A673 (cell line): Measurements from ENCODE around the gene FHL2. TPM values are rescaled to one million over a fixed set of nuclear protein-coding genes. Genes with fewer than 3 reads are reported as not detected.

Source experiments
- BruUV-seq: library from RNA; stranded (reverse); fragments of 400-500 nt; replicated peaks from 2 replicates; lab custom pipeline; 2021; lab: Mats Ljungman, UMichigan
- CTCF ChIA-PET: fragments of 300-600 bp; sonication (Branson Sonifier 250); formaldehyde crosslinking; loops from one replicate; lab custom pipeline; 2022; ENCODE audit warnings: antibody characterized with exemption; lab: Charles Lee
- POLR2A ChIA-PET: fragments of 300-600 bp; sonication (Branson Sonifier 250); formaldehyde crosslinking; loops from one replicate; lab custom pipeline; 2022; ENCODE audit warnings: antibody characterized with exemption; ENCODE audit not compliant: low non-redundant PET; lab: Charles Lee
- DNase-seq: peaks from one replicate; pipeline ENCODE4 v3.0.0-alpha.2; 2015; ENCODE audit warnings: low spot score
- H3K27ac ChIP-seq: fragments of 200-600 bp; sonication (generic); 2 replicates; pipeline ENCODE4 v1.5.1; 2016; ENCODE audit warnings: mixed run types, low read depth, mild to moderate bottlenecking, mixed read lengths, antibody characterized with exemption, low read length; ENCODE audit not compliant: poor library complexity, severe bottlenecking
- H3K27me3 ChIP-seq: fragments of 200-600 bp; sonication (generic); replicated peaks from 2 replicates; pipeline ENCODE4 v1.6.1; 2017; ENCODE audit warnings: mixed run types, low read depth, mild to moderate bottlenecking, mixed read lengths, antibody characterized with exemption, low read length; ENCODE audit not compliant: insufficient read depth, poor library complexity
- H3K36me3 ChIP-seq: fragments of 200-600 bp; sonication (generic); 2 replicates; pipeline ENCODE4 v1.6.1; 2016; ENCODE audit warnings: mixed run types, mild to moderate bottlenecking, mixed read lengths, antibody characterized with exemption, low read length; ENCODE audit not compliant: insufficient read depth, poor library complexity, severe bottlenecking
- H3K4me1 ChIP-seq: fragments of 200-600 bp; sonication (generic); 2 replicates; pipeline ENCODE4 v1.6.1; 2017; ENCODE audit warnings: mixed run types, mild to moderate bottlenecking, mixed read lengths, antibody characterized with exemption, low read length; ENCODE audit not compliant: insufficient read depth, poor library complexity, severe bottlenecking
- H3K4me3 ChIP-seq: fragments of 200-600 bp; sonication (generic); 2 replicates; pipeline ENCODE4 v1.5.1; 2016; ENCODE audit warnings: low read depth, mixed run types, mild to moderate bottlenecking, mixed read lengths, low read length; ENCODE audit not compliant: poor library complexity, severe bottlenecking
- H3K9me3 ChIP-seq: fragments of 200-600 bp; sonication (generic); 2 replicates; pipeline ENCODE4 v1.6.1; 2016; ENCODE audit warnings: mixed run types, low read depth, mild to moderate bottlenecking, mixed read lengths, antibody characterized with exemption, low read length; ENCODE audit not compliant: poor library complexity, severe bottlenecking
- CTCF ChIP-seq: fragments of 300-800, 200-600 bp; sonication (generic); conservative IDR thresholded peaks from 2 replicates; pipeline ENCODE4 v1.5.1; 2017; ENCODE audit warnings: low read depth, mild to moderate bottlenecking, antibody characterized with exemption, low read length, moderate library complexity, mixed read lengths
- EZH2 ChIP-seq: fragments of 200-600 bp; sonication (generic); IDR thresholded peaks from 2 replicates; pipeline ENCODE4 v1.6.1; 2017; ENCODE audit warnings: borderline replicate concordance, low read depth, mild to moderate bottlenecking, mixed read lengths, antibody characterized with exemption, low read length; ENCODE audit not compliant: poor library complexity, severe bottlenecking
- intact Hi-C: fragments of 100-400 bp; cut with micrococcal nuclease; formaldehyde crosslinking; loops from one replicate; pipeline ENCODE4 v1.10.0; 2022; ENCODE audit not compliant: unreplicated experiment
- total RNA-seq: library from RNA; stranded (reverse); gene quantifications from 2 replicates; pipeline ENCODE4 v1.2.3, GENCODE V29; 2021

Gene FHL2
- total RNA-seq, 1 experiment from 2014 or later: 4.7 TPM

- Histone ChIP-seq H3K4me3 (no peak overlapping the region), H3K4me1 (no peaks in the 10 kb centered on the region), H3K36me3 (no peaks in the 10 kb centered on the region), H3K27me3 (no peaks in the 10 kb centered on the region), H3K27ac (no peak overlapping the region), H3K9me3 (no peaks in the 10 kb centered on the region)
- DNase-seq: no peak
- CTCF ChIA-PET: no interaction called here
- TF ChIP-seq EZH2 (no peak), CTCF (no peak)
- intact Hi-C loops: no loop called here
- BruUV-seq: no TSS peak
- POLR2A ChIA-PET: no interaction called here
Measured at GRCh38 chr2:105438104-105438929, 39.5 kb upstream of the FHL2 start.

GRCh38 chr2:105437708-105438103 lies 38.9 kb upstream of the FHL2 start:
- Histone ChIP-seq H3K36me3 (no peaks in the 10 kb centered on the region), H3K27me3 (no peaks in the 10 kb centered on the region), H3K9me3 (no peaks in the 10 kb centered on the region), H3K4me1 (no peaks in the 10 kb centered on the region), H3K4me3 (no peak overlapping the region), H3K27ac (no peak overlapping the region)
- BruUV-seq: no TSS peak
- no peak for DNase-seq
- ChIA-PET CTCF (no interaction called here), POLR2A (no interaction called here)
- TF ChIP-seq CTCF (no peak), EZH2 (no peak)
- intact Hi-C loops: no loop called here

GRCh38 chr2:105432749-105433148 lies 33.9 kb upstream of the FHL2 start:
- Histone ChIP-seq H3K4me1 (no peaks in the 10 kb centered on the region), H3K27ac (no peak overlapping the region), H3K9me3 (no peaks in the 10 kb centered on the region), H3K36me3 (no peaks in the 10 kb centered on the region), H3K4me3 (no peak overlapping the region), H3K27me3 (no peaks in the 10 kb centered on the region)
- DNase-seq: no peak
- no TSS peak for BruUV-seq
- TF ChIP-seq CTCF (no peak), EZH2 (no peak)
- intact Hi-C loops: no loop called here
- ChIA-PET POLR2A (no interaction called here), CTCF (no interaction called here)
